SW 1271 (cell line): ENCODE measurements around the gene NT5DC3.

ENCODE experiments used
- DNase-seq, 2 experiments: peaks; one replicate each; lab custom pipeline; 2025; lab: John Stamatoyannopoulos, UW

NT5DC3 gene

GRCh38 chr12:103751600-103751999 is 89.4 kb downstream of the NT5DC3 start:
- no peak for DNase-seq

DNA sequence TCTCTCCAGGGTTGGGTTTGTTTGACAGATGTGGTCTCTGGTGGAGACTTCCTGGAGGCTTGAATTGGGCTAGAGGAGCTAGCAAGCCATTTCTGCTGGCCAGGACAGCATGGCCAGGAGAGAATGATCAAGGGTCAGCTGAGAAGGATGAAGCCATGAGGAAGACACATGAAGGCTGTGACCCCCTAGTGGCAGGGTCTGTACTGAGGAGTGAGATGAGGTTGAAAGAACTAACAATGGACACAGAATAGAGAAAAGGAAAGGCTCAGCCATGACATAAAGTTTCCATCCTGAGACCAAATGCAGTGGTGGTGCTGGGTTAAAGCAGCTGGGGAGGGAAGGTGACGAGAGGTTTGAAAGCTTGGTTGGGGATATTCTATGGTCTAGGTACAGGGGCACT is 89.9 kb downstream of the NT5DC3 start:
- DNase-seq: no peak

DNA sequence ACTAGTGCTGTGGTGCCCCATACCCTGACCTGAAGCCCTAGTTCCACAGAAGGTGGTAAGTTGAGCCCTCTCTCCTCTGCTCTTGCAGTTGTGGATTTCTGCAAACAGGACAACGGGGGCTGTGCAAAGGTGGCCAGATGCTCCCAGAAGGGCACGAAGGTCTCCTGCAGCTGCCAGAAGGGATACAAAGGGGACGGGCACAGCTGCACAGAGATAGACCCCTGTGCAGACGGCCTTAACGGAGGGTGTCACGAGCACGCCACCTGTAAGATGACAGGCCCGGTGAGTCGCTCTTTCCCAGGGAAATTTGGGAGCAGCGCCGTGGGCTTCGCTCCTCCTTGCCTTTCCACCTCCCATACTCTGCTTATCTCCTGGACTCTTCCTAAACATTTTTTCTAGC is 92.2 kb downstream of the NT5DC3 start:
- no peak for DNase-seq

DNA sequence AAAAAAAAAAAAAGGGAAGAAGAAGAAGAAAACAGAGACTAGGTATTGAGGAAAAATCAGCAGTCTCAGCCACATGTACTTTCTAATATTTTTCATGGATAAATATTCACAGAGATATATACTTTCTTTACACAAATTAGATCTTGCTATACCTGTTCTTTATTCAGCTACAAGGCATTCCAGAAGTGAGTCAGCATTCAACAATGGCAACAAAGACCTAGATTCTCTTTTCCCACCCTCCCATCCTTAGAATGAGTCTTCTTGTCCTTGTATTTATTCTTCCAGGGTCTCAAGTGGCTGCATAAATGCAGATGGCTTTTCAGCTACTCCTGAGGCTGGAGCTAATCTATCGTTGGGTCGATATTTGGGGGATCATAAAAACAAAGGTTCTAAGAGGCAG is 93.0 kb downstream of the NT5DC3 start:
- DNase-seq: no peak

GRCh38 chr12:103745962-103746361 is 95.1 kb downstream of the NT5DC3 start:
- no peak for DNase-seq

DNA sequence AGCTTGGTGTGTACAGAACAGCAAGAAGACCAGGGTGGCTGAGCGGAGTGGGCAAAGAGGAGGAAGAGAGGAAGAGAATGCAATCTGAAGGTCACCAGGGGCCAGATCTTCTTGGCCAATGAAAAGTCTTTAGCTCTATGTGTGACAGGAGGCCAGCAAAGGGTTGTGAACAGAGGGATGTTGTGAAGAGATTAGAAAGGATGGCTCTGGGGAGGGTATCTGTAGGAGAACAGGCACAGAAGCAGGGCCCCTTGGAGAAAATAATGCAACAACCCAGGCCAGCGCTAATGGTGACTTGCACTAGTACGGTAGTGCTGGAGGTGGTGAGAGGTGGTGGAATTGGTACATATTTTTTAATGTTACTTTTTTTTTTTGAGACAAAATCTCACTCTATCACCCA is 97.2 kb downstream of the NT5DC3 start:
- DNase-seq: no peak

- DNase-seq: no peak
Observed at GRCh38 chr12:103742349-103742932, 98.6 kb downstream of the NT5DC3 start.

DNA sequence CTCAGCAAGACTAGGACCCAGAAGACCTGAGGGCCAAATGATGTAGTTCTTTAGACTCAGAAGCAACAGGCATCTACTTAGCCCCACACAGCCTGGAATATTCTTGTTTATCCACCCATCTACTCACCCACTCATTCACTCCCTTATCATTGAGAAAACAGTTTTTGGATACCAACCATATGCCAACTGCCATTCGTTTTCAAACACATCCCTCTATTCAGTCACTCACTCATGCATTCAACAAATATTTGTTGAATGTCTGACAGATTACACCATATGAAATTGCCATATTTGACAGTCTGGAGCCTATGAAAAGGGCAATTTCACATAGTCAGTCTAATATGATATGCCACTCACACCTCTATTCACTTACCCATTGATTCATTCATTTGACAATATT is 103.2 kb downstream of the NT5DC3 start:
- no peak for DNase-seq

DNA sequence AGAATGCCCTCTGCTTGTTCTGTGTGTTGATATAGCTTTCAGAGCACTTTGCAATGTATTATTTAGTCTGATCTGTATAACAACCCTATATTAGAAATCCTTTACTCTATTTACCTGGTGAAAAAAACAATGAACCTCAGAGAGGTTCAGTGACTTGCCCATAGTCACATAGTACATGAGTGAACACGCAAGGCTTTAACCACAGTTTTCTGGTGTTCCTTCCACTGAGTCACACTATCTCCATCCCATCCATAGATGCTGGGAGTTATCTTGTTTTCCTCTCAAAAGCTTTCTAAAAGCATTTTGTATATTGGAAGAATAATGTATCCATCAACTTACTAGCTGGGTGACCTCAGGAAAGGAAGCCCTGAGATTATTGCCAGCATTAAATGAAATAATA is 104.5 kb downstream of the NT5DC3 start:
- no peak for DNase-seq

- no peak for DNase-seq
Observed at GRCh38 chr12:103735291-103735690, 105.7 kb downstream of the NT5DC3 start.

GRCh38 chr12:103734863-103735262 is 106.2 kb downstream of the NT5DC3 start:
- no peak for DNase-seq

DNA sequence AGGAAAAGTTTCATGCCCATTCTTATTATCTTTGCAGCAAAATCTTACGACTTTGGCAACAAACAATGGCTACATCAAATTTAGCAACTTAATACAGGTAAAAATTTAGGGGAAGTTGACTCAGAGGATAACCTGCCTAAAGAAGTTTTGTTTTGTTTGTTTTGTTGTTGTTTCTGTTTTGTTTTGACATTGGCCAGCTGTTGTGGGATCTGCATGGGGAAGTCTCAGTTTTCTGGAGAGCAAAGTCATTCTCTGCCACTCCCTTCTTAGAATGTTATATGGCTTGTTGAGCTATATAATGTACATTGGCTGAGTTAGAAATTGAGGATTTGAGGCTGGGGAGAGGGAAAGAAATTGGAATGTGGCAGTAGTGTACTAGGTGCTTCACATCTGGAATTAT is 109.5 kb downstream of the NT5DC3 start:
- no peak for DNase-seq

- no peak for DNase-seq
Observed at GRCh38 chr12:103729499-103729898, 111.5 kb downstream of the NT5DC3 start.

GRCh38 chr12:103728323-103728722 is 112.7 kb downstream of the NT5DC3 start:
- DNase-seq: no peak

- no peak for DNase-seq
Observed at GRCh38 chr12:103727638-103728037, 113.4 kb downstream of the NT5DC3 start.

GRCh38 chr12:103725398-103725797 is 115.6 kb downstream of the NT5DC3 start:
- no peak for DNase-seq
